ENCODE results near the gene SIX1.

GRCh38 chr14:60602291-60602690 is 47.0 kb downstream of the SIX1 start:
- TF ChIP-seq POLR2AphosphoS5 (IDR thresholded peaks at IDR 0.05): no peak
- TF ChIP-seq CTCF (IDR thresholded peaks at IDR 0.05 in 8 of 11, conservative IDR thresholded peaks at IDR 0.05 in 3 of 11): no peak

Data from spleen (tissue), 7 donors.